K562 (cell line): ENCODE data around the gene MYLIP. TPM values are rescaled to one million over a fixed set of nuclear protein-coding genes. Genes with fewer than 3 reads are reported as not detected.

Experiments used
- ATF2 ChIP-seq: sonication (generic); formaldehyde crosslinking; IDR thresholded peaks from 2 replicates; pipeline ENCODE4 v1.8.1; 2022; ENCODE audit warnings: missing genetic modification reagents
- CGGBP1 ChIP-seq: fragments of 250-450 bp; sonication (Bioruptor Pico); IDR thresholded peaks from 2 replicates; pipeline ENCODE4 v1.9.0; 2021; ENCODE audit warnings: mild to moderate bottlenecking
- CREB3L1 ChIP-seq: fragments of 450-650 bp; IDR thresholded peaks from 2 replicates; pipeline ENCODE4 v1.6.1; 2014; ENCODE audit warnings: low read depth, mild to moderate bottlenecking, moderate library complexity, borderline replicate concordance
- FOXA3 ChIP-seq, 2 experiments: fragments of 450-650 bp in 1 of 2; sonication (generic) in 1 of 2; formaldehyde crosslinking; IDR thresholded peaks in 1 of 2; conservative IDR thresholded peaks in 1 of 2; 2 replicates each; pipeline versions ENCODE4 v1.4.0 to v1.8.0; 2020 to 2022; ENCODE audit warnings: mild to moderate bottlenecking in 2 of 2, missing genetic modification reagents in 1 of 2
- FUS ChIP-seq: fragments of 200-400 bp; formaldehyde crosslinking; optimal IDR thresholded peaks from 2 replicates; pipeline ENCODE3; 2017; ENCODE audit warnings: low read depth, low read length
- GABPB2 ChIP-seq: fragments of 250-450 bp; sonication (Bioruptor Pico); conservative IDR thresholded peaks from 2 replicates; pipeline ENCODE4 v1.5.1; 2021; ENCODE audit warnings: mild to moderate bottlenecking
- KLF1 ChIP-seq: fragments of 450-650 bp; IDR thresholded peaks from 2 replicates; pipeline ENCODE4 v1.6.1; 2016; ENCODE audit warnings: missing genetic modification characterization, missing compliant biosample characterization
- KLF10 ChIP-seq: fragments of 250-450 bp; sonication (Bioruptor Pico); IDR thresholded peaks from 2 replicates; pipeline ENCODE4 v1.6.1; 2021; ENCODE audit warnings: matching md5 sums
- MAZ ChIP-seq, 2 experiments: fragments of 450-650 bp in 1 of 2; sonication (generic) in 1 of 2; formaldehyde crosslinking; IDR thresholded peaks in 1 of 2; conservative IDR thresholded peaks in 1 of 2; 2 replicates each; pipeline versions ENCODE4 v1.4.0 to v1.5.0; 2020; ENCODE audit warnings: mild to moderate bottlenecking in 1 of 2, missing genetic modification reagents in 1 of 2
- MCM3 ChIP-seq: fragments of 450-650 bp; IDR thresholded peaks from 2 replicates; pipeline ENCODE4 v1.6.1; 2016
- MNT ChIP-seq, 2 experiments: fragments of 450-650 bp; conservative IDR thresholded peaks; 2 replicates each; pipeline ENCODE4 v1.6.1; 2017; ENCODE audit warnings: mild to moderate bottlenecking in 2 of 2, moderate library complexity in 2 of 2
- NCOA2 ChIP-seq, 2 experiments: fragments of 450-650 bp; IDR thresholded peaks; 2 replicates each; pipeline ENCODE4 v1.6.1; 2018; ENCODE audit warnings: mild to moderate bottlenecking in 2 of 2, moderate library complexity in 1 of 2; ENCODE audit not compliant: partially characterized antibody in 2 of 2
- SIN3A ChIP-seq, 2 experiments: fragments of 150-350 bp in 1 of 2; IDR thresholded peaks; 2 replicates each; pipeline ENCODE4 v1.6.1; 2011 to 2016; ENCODE audit warnings: borderline replicate concordance in 2 of 2, low read depth in 2 of 2, low read length in 2 of 2, mild to moderate bottlenecking in 2 of 2, moderate library complexity in 2 of 2; ENCODE audit not compliant: control insufficient read depth in 1 of 2
- SMC3 ChIP-seq: conservative IDR thresholded peaks from 2 replicates; pipeline ENCODE4 v1.6.1; 2011; ENCODE audit warnings: low read depth, low read length, improper control_type of control experiment; ENCODE audit not compliant: insufficient read depth
- STAG1 ChIP-seq: sonication (generic); formaldehyde crosslinking; IDR thresholded peaks from 2 replicates; pipeline ENCODE4 v1.5.0; 2020; ENCODE audit warnings: missing genetic modification reagents, borderline replicate concordance
- TEAD1 ChIP-seq, 2 experiments: fragments of 450-650 bp in 1 of 2; sonication (generic) in 1 of 2; formaldehyde crosslinking; IDR thresholded peaks; 2 replicates each; pipeline versions ENCODE4 v1.4.0 to v1.8.0; 2020 to 2022; ENCODE audit warnings: mild to moderate bottlenecking in 2 of 2, missing genetic modification reagents in 1 of 2
- TSC22D4 ChIP-seq: fragments of 450-650 bp; IDR thresholded peaks from 2 replicates; pipeline ENCODE4 v1.6.1; 2016; ENCODE audit warnings: missing genetic modification characterization, missing biosample characterization, control low read depth
- ZNF282 ChIP-seq: sonication (generic); formaldehyde crosslinking; IDR thresholded peaks from 2 replicates; pipeline ENCODE4 v1.8.1; 2023; ENCODE audit warnings: missing genetic modification reagents
- ZNF512 ChIP-seq: IDR thresholded peaks from 2 replicates; pipeline ENCODE4 v1.6.1; 2016; ENCODE audit warnings: missing genetic modification characterization, missing compliant biosample characterization
- ZNF695 ChIP-seq: fragments of 450-650 bp; formaldehyde crosslinking; IDR thresholded peaks from 2 replicates; pipeline ENCODE4 v1.4.0; 2020; ENCODE audit warnings: mild to moderate bottlenecking, moderate library complexity
- ZNF766 ChIP-seq: fragments of 200-800 bp; sonication (Bioruptor generic); conservative IDR thresholded peaks from 2 replicates; pipeline ENCODE4 v1.6.1; 2016; ENCODE audit warnings: missing genetic modification characterization, missing compliant biosample characterization
- polyA plus RNA-seq, 8 experiments: library from polyadenylated mRNA; depleted of rRNA in 4 of 8; stranded (reverse) in 5 of 8; unstranded in 3 of 8; fragments of >200 nt; fragmentation: Nextera tagmentation in 2 of 8; fragmentation: Illumina TruSeq in 1 of 8; extraction: Ambion mirVana in 2 of 8; extraction: Trizol in 1 of 8; gene quantifications; 2 replicates each; pipeline versions ENCODE4 v1.2.1 to v1.2.3, GENCODE V29; 2011 to 2014; ENCODE audit warnings: inconsistent platforms in 1 of 8, missing spikeins in 1 of 8
- total RNA-seq, 7 experiments: library from RNA; depleted of rRNA in 6 of 7; stranded (reverse); fragments of >200 nt in 6 of 7; fragmentation: Illumina TruSeq in 2 of 7; extraction: Trizol in 2 of 7; gene quantifications; 2 replicates each; pipeline versions ENCODE4 v1.2.1 to v1.2.3, GENCODE V29; 2011 to 2021; ENCODE audit warnings: low replicate concordance in 1 of 7

The MYLIP gene
- total and polyA plus RNA-seq, 9 of the 15 experiments (the other 6 are each of a cell fraction or from before 2014, with no cell fraction given): 10.8 to 43.5 (median 31.5) TPM

- peak; percentile 52; the same call in 1 of the 2 replicates for TF ChIP-seq STAG1
- no peak for TF ChIP-seq KLF10 (CRISPR knock-in tag)
- no peak for TF ChIP-seq TSC22D4 (tag)
- no peak for TF ChIP-seq ZNF512 (tag)
- TF ChIP-seq KLF1: no peak
- no peak for TF ChIP-seq NCOA2 (IDR thresholded peaks at IDR 0.05; ENCODE audit: partially characterized antibody in 2 of 2)
- peak; percentile 72 for TF ChIP-seq SMC3
- no peak for TF ChIP-seq FUS
- TF ChIP-seq CGGBP1 (CRISPR knock-in tag): no peak
- TF ChIP-seq TEAD1 (CRISPR knock-in tag; IDR thresholded peaks at IDR 0.05): no peak
- TF ChIP-seq CREB3L1: no peak
- TF ChIP-seq ZNF282: no peak
- TF ChIP-seq MAZ (CRISPR knock-in tag; conservative IDR thresholded peaks at IDR 0.05 in 1 of 2, IDR thresholded peaks at IDR 0.05 in 1 of 2): no peak
- no peak; a peak in 1 of 4 replicates for TF ChIP-seq FOXA3 (CRISPR knock-in tag; conservative IDR thresholded peaks at IDR 0.05 in 1 of 2, IDR thresholded peaks at IDR 0.05 in 1 of 2)
- no peak for TF ChIP-seq GABPB2 (CRISPR knock-in tag)
- TF ChIP-seq MNT (conservative IDR thresholded peaks at IDR 0.05): 0 out of 4 replicates have a peak, but pooled peaks of 1 of the 2 experiments have one; percentile 24
- TF ChIP-seq ZNF695 (CRISPR knock-in tag): no peak
- no peak for TF ChIP-seq MCM3
- TF ChIP-seq ZNF766 (CRISPR knock-in tag): peak; percentile 40; the same call in 1 of the 2 replicates
- no peak for TF ChIP-seq SIN3A (IDR thresholded peaks at IDR 0.05; ENCODE audit: borderline replicate concordance in 2 of 2, control insufficient read depth in 1 of 2, low read depth in 2 of 2, low read length in 2 of 2)
- no peak for TF ChIP-seq ATF2 (CRISPR knock-in tag)
- TF ChIP-seq, all 486 proteins: peak for 52
Measured at GRCh38 chr6:16168858-16169257, 40.0 kb downstream of the MYLIP start (continued).
